Colonic mucosa (tissue), 4 donors: ENCODE measurements around the gene GTF3C5. TPM values are rescaled to one million over a fixed set of nuclear protein-coding genes. Genes with fewer than 3 reads are reported as not detected.
"Not testable (repeated sequence)": the region's sequence is repeated elsewhere in the genome, so short reads cannot be mapped to it uniquely, and the experiment has no call there.

Experiments used
- DNase-seq: peaks from one replicate; pipeline ENCODE4 v3.0.0-alpha.2; 2020
- H3K27ac ChIP-seq: fragments of 200-600 bp; one replicate; pipeline ENCODE4 v1.8.0; 2021
- H3K27me3 ChIP-seq: fragments of 200-600 bp; one replicate; pipeline ENCODE4 v1.8.0; 2021
- H3K36me3 ChIP-seq: fragments of 200-600 bp; one replicate; pipeline ENCODE4 v1.8.0; 2021
- H3K4me1 ChIP-seq: fragments of 200-600 bp; one replicate; pipeline ENCODE4 v1.8.0; 2021; ENCODE audit warnings: mild to moderate bottlenecking
- H3K4me3 ChIP-seq: fragments of 200-600 bp; one replicate; pipeline ENCODE4 v1.8.0; 2021
- H3K9ac ChIP-seq, 2 donors: one replicate each; pipeline ENCODE4 v1.7.0; 2013; ENCODE audit warnings: control low read depth in 2 of 2, low read depth in 2 of 2, low read length in 2 of 2
- H3K9me3 ChIP-seq: fragments of 200-600 bp; one replicate; pipeline ENCODE4 v1.8.0; 2021
- CTCF ChIP-seq: fragments of 200-600 bp; IDR thresholded peaks from one replicate; pipeline ENCODE4 v1.8.0; 2022; ENCODE audit warnings: antibody characterized with exemption, mild to moderate bottlenecking
- intact Hi-C: fragments of 100-400 bp; cut with DNase I; formaldehyde crosslinking; loops from one replicate; pipeline ENCODE4 v1.14.1; 2022
- total RNA-seq, 2 donors: library from RNA; stranded (reverse); fragmentation: NEBNext Ultra II Directional in 1 of 2; extraction: Animal tissue kit (Norgen Biotek cat#: 25700) in 1 of 2; gene quantifications; one replicate each; pipeline ENCODE4 v1.2.1, GENCODE V29; 2021
- donor health status: healthy.
- donor health status: DM: no; HTN: no; CAD: no.
- donor health status: DM: no; HTN: no; CAD: no.

GTF3C5 gene
- total RNA-seq, 2 donors from 2014 or later: 42.3 to 70.9 TPM

- Histone ChIP-seq H3K4me1 (no peaks in the 10 kb centered on the region), H3K9ac (no peak overlapping the region), H3K27ac (no peak overlapping the region), H3K36me3 (no peaks in the 10 kb centered on the region), H3K9me3 (no peaks in the 10 kb centered on the region), H3K4me3 (no peak overlapping the region), H3K27me3 (no peaks in the 10 kb centered on the region)
- DNase-seq: no peak
- intact Hi-C loops: no loop called here
- TF ChIP-seq CTCF: no peak
Measured at GRCh38 chr9:133067813-133068212, 37.0 kb downstream of the GTF3C5 start.

- H3K27ac ChIP-seq, H3K4me3 ChIP-seq, H3K36me3 ChIP-seq, H3K9ac ChIP-seq, H3K27me3 ChIP-seq, H3K9me3 ChIP-seq, intact Hi-C loops, DNase-seq, H3K4me1 ChIP-seq: not testable (repeated sequence)
Measured at GRCh38 chr9:133068431-133068830, 37.6 kb downstream of the GTF3C5 start.

GRCh38 chr9:133070500-133070961 is 39.7 kb downstream of the GTF3C5 start:
- intact Hi-C loops, DNase-seq, H3K4me1 ChIP-seq: not testable (repeated sequence)

GRCh38 chr9:133070985-133071384 is 40.2 kb downstream of the GTF3C5 start:
- H3K4me1 ChIP-seq, DNase-seq, intact Hi-C loops, H3K36me3 ChIP-seq, H3K9me3 ChIP-seq, H3K4me3 ChIP-seq, H3K27me3 ChIP-seq, H3K27ac ChIP-seq, H3K9ac ChIP-seq: not testable (repeated sequence)

More at GRCh38 chr9:133070500-133070961, 39.7 kb downstream of the GTF3C5 start:
- not testable (repeated sequence) for H3K9ac ChIP-seq, H3K9me3 ChIP-seq, H3K36me3 ChIP-seq, H3K27me3 ChIP-seq, H3K27ac ChIP-seq, H3K4me3 ChIP-seq

GRCh38 chr9:133071484-133072150 is 40.8 kb downstream of the GTF3C5 start:
- no peak overlapping the region for H3K4me3 ChIP-seq
- no peaks in the 10 kb centered on the region for H3K27me3 ChIP-seq
- no peak overlapping the region for H3K27ac ChIP-seq
- H3K9me3 ChIP-seq: no peaks in the 10 kb centered on the region
- no peaks in the 10 kb centered on the region for H3K4me1 ChIP-seq
- intact Hi-C loops: no loop called here
- no peak overlapping the region for H3K9ac ChIP-seq
- TF ChIP-seq CTCF: no peak
- no peak for DNase-seq
- H3K36me3 ChIP-seq: no peaks in the 10 kb centered on the region

GRCh38 chr9:133072210-133072609 is 41.4 kb downstream of the GTF3C5 start:
- DNase-seq, intact Hi-C loops, H3K27me3 ChIP-seq, H3K9ac ChIP-seq, H3K27ac ChIP-seq, H3K4me1 ChIP-seq, H3K9me3 ChIP-seq, H3K4me3 ChIP-seq, H3K36me3 ChIP-seq: not testable (repeated sequence)

- no peaks in the 10 kb centered on the region for H3K36me3 ChIP-seq
- H3K4me3 ChIP-seq: no peak overlapping the region
- no peak for TF ChIP-seq CTCF
- no peaks in the 10 kb centered on the region for H3K27me3 ChIP-seq
- no peaks in the 10 kb centered on the region for H3K9me3 ChIP-seq
- no peak overlapping the region for H3K9ac ChIP-seq
- no peak for DNase-seq
- no peaks in the 10 kb centered on the region for H3K4me1 ChIP-seq
- intact Hi-C loops: no loop called here
- no peak overlapping the region for H3K27ac ChIP-seq
Measured at GRCh38 chr9:133073086-133074014, 42.6 kb downstream of the GTF3C5 start.
